GM21360 (cell line): ENCODE measurements around the gene ARMC7.

Experiments used
- ATAC-seq: cut with Tn5 transposase; IDR thresholded peaks from one replicate; pipeline ENCODE4 v1.9.1; 2021; ENCODE audit warnings: mild to moderate bottlenecking, moderate library complexity; ENCODE audit not compliant: unreplicated experiment

The ARMC7 gene

DNA sequence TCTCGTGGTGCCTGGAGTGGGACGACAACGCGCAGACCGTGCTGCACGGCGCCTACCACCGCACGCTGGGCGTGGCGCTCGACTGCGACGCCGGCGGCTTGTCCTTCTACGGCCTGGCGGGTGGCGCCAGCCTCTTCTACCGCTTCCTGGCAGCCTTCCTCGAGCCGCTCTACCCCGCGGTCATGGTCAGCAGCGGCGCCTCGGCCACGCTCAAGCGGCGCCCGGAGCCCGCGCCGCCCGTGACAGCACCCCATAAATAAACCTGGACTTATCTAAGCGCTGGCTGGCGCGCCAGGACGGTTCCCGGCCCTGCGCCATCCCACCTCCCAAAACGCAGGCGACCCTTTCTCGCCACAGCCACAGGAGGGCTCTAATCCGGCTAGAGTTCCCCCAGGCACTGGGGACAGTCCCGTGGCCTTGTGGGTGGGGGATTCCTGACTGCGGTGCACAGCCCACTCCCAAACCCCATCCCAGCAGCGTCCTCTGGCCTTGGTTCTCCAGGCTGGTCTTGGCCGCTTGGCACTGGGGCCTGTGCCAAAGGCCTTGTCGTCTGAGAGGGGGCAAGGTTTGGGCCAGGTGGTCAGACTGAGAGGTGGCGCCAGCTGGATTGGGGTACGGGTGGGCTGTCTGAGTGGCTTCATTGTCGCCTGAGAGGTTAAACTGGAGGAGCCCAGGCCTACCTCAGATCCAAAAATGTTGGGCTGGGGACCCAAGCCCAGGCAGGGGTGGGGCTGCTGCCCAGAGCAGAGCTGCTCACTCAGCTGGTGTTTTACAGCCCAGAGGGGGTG is 32.1 kb upstream of the ARMC7 start:
- ATAC-seq, result no peak

- ATAC-seq, result no peak
Observed at GRCh38 chr17:75078284-75079022, 31.3 kb upstream of the ARMC7 start.

DNA sequence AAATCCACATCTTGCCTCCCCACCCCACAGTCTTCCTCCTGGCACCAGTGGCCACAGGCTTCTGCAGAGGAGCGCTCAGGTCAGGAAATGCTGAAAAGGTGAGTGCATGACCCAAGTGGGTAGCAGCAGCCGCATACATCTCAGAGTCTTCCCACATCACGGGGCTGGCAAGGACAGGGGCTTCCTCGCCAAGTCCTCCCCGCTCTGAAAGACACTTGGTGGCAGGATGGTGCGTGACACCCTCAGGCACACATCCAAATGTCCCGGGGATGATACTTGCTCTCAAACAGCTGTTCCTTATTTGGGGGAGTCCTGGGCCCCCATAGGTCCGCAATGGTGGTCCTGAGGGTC is 30.8 kb upstream of the ARMC7 start:
- ATAC-seq, result no peak

GRCh38 chr17:75081611-75082540 is 27.9 kb upstream of the ARMC7 start:
- ATAC-seq, result no peak

GRCh38 chr17:75082683-75083082 is 27.1 kb upstream of the ARMC7 start:
- ATAC-seq, result no peak

DNA sequence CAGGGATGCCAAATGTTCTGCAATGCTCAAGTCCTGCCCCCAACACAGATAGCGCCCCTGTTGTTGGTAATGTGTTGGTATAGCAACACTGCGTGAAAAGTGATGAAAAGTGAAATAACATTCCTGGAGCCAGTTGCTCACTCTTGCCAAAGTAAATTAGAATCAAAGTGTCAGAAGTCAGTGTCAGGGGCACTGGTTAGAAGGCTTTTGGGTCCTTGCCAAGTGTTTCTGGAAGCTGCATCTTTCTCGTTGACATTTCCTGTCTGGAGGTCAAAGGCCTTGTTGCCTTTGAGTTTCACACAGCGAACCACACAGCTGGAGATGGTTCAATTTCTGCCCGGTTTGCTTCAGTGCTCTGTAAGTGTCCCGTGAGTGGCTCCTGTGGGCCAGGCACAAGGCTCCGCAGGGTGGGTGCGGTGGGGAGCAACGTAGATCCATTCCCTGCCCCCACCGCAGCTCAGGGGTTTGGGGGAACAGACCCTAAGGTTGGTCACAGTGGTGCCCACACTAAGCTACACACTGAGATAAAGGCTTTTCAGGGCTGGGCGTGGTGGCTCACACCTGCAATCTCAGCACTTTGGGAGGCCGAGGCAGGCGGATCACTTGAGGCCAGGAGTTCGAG is 25.6 kb upstream of the ARMC7 start:
- no peak for ATAC-seq

DNA sequence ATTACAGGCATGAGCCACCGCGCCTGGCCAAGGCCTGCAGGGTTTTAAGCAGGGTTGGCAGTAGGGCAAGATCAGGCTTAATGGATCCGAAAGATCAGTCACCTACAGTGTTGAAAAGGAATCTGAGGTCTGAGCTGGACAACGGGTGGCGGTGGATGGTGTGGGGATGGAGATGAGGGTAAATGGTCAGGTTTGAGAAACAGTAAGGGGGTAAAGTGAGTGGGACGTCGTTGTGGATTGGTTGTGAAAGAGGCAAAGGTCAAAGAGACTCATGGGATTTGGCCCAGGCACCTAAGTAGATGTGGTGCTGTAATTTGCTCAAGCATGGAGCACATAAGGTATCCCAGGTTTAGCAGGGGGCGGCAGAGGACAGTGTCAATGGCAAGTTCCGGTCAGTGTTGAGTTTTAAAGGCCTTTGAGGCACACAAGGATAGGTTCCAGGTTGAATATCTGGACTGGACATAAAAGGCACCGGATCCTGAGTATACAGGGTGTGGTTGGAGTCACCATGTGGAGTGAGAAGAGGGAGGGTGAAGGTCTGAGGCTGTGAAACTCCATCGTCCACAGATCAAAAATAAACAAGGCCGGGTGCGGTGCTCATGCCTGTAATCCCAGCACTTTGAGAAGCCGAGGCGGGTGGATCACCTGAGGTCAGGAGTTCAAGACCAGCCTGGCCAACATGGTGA is 23.1 kb upstream of the ARMC7 start:
- ATAC-seq, result no peak

DNA sequence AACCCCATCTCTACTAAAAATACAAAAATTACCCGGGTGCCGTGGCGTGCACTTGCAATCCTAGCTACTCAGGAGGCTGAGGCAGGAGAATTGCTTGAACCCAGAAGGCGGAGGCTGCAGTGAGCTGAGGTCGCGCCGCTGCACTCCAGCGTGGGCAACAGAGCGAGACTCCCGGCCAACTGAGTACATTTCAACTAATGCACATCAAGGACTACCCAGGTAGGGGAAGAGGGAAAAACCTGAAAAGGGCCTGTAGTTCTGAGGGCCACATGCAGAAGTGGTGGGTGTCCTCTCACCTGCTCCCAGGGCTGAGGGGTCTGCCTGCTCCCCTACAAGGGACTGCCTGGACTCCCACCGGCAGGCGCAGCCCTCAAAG is 22.6 kb upstream of the ARMC7 start:
- no peak for ATAC-seq

- ATAC-seq, result no peak
Observed at GRCh38 chr17:75087558-75088453, 22.0 kb upstream of the ARMC7 start, which contains the start of gene SLC16A5. TSS of gene SLC16A5 (plus strand) at chr17:75087954. CDS start at chr17:75093637, 5,683 bp downstream.

DNA sequence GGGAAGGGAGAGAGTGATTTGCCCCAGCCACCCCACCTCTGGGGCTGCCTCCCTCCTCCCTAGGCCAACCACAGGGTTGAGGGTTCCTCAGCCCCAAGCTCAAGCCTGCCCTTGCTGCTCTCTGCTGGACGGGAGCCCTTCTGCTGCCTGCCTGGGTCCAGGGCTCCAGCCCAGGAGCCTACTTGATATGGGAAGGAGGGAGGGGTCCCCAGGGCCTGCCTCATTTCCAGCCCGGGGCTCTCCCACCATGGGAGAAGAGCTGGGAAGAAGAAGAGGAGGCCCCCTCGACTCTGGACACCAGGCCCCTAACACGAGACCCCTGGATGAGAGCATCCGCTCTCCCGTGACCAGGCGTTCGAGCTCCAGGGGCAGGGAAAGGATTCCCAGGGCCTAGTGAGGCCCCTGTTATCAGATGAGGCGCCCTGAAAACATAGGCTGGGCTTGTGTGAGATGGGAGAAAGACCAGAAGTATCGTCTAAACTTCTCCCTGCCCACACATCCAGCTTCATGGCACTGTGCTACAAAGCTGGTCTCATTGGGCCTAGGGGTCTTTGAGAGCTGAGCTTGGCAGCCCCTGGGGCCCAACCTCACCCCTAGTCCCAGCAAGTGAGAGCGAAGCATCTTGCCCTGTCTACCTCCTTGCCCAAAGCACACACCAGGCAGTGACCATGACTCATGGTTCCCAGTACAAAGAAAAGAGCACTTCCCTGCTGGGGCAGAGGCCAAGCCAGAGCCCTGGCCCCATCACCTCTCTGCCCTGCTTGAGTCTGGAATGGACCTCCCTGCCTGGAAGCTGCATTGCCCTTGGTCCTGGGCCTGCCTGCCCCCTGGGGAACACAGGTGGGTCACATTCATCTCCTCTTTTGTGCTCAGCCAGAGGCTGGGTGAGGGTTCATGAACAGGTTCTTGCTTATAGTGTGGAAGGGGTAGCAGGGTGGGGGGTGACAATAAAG is 21.0 kb upstream of the ARMC7 start:
- ATAC-seq, result no peak

DNA sequence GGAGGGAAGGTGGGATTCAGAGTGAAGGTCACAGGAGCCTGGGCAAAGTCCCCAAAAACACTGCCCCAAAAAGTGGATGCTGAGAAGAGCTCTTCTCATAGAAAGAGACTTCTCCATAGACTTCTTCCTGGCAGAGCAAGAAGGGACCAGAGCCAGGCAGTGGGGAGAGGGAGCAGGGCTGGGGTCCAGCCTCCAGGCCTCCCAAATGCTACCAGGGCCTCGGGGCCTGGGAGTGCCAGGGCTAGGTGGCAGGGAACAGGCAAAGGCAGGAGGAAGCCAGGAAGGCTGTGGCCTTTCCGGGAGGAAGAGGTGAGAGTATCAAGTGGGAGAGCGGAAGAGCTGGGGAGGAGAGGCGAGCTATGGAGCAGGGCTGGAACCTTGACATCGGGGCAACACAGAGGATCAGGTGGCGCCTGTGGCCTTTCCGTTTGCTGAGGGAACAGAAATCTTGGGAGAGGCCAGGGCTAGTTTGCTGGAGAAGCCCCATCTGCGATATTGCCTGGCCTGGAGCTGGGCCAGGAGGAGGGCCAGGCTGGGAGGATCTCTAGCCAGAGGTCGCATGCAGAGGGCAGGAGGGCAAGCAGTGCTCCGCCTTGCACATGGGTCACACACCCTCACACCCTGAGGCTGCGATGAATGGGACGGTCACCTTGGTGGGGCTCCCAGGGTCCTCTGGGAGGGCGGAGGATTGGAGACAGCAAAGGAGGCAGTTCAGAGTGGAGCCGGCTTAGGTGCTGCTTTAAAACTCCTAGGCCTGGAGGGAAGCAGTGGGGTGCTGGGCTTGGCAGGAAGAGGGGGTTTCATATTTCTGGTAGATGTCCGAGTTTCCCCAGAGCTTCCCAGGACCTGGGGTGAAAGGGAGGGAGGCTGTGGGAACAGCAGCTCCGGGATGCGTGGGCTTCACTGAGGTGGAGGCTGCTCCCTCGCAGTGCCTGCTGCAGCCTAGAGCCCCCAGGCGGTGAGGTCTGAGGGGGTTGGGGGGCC is 18.6 kb upstream of the ARMC7 start:
- ATAC-seq, result no peak

- ATAC-seq, result no peak
Observed at GRCh38 chr17:75091855-75092327, 17.9 kb upstream of the ARMC7 start.

DNA sequence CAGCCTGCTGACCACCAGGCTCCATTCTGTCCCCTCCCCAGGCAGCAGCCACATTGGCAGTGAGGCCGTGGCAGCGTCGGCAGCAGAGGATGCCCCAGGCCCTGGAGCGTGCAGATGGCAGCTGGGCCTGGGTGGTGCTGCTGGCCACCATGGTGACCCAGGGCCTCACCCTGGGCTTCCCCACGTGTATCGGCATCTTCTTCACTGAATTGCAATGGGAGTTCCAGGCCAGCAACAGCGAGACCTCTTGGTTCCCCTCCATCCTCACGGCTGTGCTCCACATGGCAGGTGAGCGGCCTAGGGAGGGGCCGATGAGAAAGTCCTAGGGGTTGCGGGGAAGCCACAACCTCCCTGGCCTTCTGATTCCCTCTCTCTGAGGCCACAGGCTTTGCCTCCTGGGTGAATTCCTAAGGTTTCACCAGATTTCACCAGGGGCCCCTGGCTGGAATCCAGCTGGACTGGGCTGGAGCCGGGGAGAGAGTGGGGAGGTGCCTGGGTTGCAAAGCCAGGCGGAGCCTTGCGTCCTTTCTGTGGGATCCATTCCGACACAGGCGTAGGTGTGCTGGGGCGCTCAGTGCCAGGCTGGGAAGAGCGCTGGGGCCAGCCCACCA is 16.1 kb upstream of the ARMC7 start:
- ATAC-seq, result no peak

DNA sequence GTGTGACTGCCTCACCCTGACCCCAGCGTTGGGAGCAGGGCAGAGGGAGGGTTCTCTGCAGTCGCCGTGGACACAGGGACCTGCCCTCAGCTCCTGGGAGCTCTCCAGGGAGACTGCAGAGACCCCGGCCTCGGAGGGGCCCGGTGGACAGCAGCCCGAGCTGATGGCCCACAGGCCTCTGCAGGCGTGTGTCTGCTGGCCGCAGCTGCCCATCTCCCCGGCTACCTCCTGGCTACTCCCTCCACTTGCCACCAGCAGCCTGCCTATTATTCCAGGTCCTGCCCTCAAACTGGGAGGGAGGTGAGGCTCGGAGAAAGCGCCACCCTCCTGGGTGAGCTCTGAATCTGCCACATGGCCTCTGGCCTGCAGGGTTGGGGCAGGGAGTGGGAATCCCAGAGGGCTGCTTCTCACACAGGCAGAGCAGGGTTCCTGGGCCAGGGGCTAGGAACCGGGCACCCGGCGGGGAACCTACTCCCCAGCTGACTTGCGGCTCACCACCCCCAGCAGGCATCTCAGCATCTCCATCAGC is 14.8 kb upstream of the ARMC7 start:
- ATAC-seq, result no peak

DNA sequence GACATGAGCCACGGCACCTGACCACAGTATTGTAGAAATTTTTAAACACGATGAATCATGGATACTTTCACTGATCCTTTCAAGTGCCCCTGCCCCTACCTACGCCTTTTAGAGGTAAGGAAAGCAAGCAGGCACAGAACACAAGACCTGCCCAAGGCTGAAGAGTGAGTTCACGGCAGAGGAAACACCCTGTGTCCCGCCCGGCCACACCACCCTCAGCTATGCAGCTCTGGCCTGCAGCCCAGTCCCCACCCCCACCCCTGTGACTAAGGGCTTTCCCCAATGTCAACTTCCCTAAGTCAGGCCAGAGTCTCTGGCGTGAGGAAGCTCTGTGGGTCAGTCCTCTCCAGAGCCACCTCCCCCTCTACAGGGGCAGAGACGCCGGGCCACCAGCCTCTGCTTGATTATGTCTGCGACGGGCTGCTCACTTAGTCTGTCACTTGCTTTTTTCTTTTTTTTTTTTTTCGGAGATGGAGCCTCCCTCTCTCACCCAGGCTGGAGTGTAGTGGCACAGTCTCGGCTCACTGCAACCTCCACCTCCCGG is 13.6 kb upstream of the ARMC7 start:
- ATAC-seq, result no peak

GRCh38 chr17:75097865-75098264 is 11.9 kb upstream of the ARMC7 start:
- no peak for ATAC-seq
